HG03045 (cell line): ENCODE results near the gene ZGRF1.
"Not testable (repeated sequence)": the region's sequence is repeated elsewhere in the genome, so short reads cannot be mapped to it uniquely, and the experiment has no call there.

Source experiments
- ATAC-seq: cut with Tn5 transposase; IDR thresholded peaks from one replicate; pipeline ENCODE4 v1.9.1; 2021; ENCODE audit warnings: mild to moderate bottlenecking, moderate library complexity; ENCODE audit not compliant: unreplicated experiment

ZGRF1 gene

GRCh38 chr4:112559053-112559452 lies 77.7 kb downstream of the ZGRF1 start:
- ATAC-seq: no peak

- ATAC-seq: no peak
Measured at GRCh38 chr4:112557676-112558411, 78.9 kb downstream of the ZGRF1 start.

- ATAC-seq: not testable (repeated sequence)
Measured at GRCh38 chr4:112554271-112554670, 82.4 kb downstream of the ZGRF1 start.

- no peak for ATAC-seq
Measured at GRCh38 chr4:112552668-112553067, 84.0 kb downstream of the ZGRF1 start.

DNA sequence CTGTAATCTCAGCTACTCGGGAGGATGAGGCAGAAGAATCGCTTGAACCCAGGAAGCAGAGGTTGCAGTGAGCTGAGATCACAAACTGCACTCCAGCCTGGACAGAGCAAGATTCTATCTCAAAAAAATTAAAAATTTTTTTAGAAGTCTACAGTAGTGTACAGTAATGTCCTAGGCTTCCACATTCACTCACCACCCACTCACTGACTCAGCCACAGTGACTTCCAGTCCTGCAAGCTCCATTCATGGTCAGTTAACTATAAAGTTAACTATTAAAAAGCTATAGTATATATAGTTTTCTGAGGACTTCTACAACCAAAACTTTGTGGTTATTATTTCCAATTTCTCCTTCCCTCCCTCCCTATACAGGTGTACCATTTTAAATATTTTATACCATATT lies 86.0 kb downstream of the ZGRF1 start:
- ATAC-seq: no peak

- no peak for ATAC-seq
Measured at GRCh38 chr4:112546476-112546875, 90.2 kb downstream of the ZGRF1 start.

GRCh38 chr4:112545346-112545745 lies 91.4 kb downstream of the ZGRF1 start:
- no peak for ATAC-seq

DNA sequence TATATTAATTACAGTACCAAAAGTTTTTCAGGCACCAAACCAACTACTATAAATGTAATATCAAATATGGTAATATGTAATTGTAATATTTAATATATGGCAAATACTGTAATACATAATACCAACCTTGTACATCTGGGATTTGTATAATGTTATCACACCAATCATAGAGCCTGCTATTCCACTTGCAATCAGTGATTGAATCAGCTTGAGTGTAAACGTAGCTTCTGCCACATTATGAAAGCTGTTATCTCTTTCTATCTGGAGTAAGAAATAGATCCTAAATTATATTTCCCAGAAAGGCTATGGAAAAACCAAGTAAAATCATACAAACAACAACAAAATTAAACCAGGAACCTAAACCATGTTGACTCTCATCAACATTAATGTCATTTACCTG lies 96.0 kb downstream of the ZGRF1 start:
- ATAC-seq: no peak

GRCh38 chr4:112536123-112536522 lies 100.6 kb downstream of the ZGRF1 start:
- ATAC-seq: no peak

DNA sequence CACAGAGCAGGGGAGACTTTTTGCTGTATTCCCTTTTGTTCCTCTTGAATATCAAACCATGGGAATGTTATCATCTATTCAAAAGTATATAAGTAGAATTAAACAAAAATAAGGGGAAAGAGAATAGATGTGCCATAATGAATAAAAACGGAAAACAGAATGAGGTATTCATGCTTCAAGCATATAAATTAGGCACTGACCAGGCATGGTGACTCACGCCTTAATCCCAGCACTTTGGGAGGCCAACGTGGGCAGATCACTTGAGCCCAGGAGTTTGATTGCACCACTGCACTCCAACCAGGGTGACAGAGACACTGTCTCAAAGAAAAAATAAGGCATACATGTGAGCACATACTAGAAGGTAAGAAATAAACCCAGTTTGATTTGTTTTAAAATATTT lies 104.4 kb downstream of the ZGRF1 start:
- no peak for ATAC-seq

DNA sequence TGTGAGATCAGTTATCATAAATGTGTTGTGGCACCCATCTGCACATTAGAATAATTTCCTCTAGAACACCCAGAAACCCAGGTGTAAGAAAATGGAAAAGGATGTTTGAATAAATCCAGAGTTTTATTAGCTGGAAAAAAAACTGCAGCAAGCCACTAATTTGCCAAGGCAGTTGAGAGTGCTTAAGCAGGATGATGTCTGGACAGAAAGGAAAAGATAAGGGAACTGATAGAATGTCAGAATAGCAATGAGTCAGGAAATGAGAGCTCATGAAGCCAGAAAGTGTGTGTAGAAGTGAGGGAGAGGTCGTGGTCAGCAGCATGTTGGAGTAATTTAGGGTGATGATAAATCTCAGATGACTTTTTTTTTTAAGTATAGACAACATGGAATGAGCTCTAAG lies 105.6 kb downstream of the ZGRF1 start:
- no peak for ATAC-seq

DNA sequence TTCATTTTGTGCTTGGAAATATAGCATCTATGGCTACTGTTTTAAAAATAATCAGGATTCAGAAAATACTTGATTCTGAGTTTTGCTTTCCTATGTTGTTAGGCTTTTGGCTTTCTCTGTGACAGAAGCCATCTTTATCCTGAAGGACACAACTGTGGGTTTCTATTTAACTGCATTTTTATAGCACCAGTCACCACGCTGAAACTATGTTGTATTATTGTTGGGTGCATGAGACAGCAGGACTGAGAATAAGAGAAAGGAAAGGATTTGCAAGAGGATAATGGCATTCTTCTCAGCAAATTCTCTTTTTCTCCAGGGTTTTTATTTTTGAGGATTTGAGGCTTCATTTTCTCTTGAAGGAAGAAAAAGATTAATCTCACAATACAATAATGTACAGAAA lies 110.6 kb downstream of the ZGRF1 start:
- ATAC-seq: no peak

DNA sequence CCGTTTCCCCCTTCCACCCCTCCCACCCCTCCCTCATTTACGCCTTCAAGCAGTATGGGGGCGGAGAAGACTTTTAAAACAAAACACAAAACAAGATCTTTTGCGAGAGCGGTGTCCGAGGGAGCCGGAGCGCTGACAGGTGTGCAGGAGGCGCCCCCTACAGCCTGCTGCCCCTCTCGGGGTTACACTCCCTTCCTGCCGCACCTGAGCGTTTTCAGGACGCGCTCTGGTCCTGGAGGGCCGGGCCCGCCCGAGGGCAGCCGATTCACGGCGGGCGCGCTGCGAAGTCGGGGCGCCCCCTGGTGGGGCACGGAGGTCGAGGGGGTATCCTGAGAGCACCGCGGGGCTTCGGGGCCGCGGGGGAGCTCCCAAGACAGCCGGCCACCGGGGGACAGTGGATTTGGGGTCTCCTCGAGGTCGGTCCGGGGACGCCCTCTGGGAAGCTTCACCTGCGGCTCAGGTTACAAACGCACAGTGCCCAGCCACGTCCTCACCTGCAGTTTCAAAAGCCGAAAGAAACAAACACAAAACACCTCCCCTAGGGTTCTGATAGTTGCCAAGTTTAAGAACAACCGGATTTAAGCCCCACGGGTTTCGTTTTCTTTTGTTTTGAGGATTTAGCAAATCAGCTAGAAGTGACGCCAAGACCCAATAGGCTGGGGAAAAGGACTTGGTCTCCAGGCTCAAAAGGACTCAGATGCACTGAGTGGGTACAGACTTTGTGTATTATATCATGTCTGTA lies 112.8 kb downstream of the ZGRF1 start:
- ATAC-seq: peak; percentile 86

GRCh38 chr4:112523008-112523721 lies 113.5 kb downstream of the ZGRF1 start:
- peak; percentile 59 for ATAC-seq

DNA sequence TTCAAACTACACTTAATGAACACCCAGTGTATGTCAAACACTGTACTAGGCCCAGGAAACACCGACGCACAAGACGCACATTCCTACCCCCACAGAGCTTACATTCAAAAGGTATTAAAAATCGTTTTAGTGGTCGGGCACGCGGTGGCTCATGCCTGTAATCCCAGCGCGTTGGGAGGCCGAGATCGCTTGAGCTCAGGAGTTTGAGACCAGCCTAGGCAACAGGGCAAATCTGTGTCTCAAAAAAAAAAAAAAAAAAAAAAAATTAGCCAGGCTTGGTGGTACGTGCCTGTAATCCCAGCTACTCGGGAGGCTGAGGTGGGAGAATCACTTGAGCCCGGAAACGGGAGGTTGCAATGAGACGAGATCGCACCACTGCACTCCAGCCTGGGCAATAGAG lies 114.3 kb downstream of the ZGRF1 start:
- not testable (repeated sequence) for ATAC-seq

DNA sequence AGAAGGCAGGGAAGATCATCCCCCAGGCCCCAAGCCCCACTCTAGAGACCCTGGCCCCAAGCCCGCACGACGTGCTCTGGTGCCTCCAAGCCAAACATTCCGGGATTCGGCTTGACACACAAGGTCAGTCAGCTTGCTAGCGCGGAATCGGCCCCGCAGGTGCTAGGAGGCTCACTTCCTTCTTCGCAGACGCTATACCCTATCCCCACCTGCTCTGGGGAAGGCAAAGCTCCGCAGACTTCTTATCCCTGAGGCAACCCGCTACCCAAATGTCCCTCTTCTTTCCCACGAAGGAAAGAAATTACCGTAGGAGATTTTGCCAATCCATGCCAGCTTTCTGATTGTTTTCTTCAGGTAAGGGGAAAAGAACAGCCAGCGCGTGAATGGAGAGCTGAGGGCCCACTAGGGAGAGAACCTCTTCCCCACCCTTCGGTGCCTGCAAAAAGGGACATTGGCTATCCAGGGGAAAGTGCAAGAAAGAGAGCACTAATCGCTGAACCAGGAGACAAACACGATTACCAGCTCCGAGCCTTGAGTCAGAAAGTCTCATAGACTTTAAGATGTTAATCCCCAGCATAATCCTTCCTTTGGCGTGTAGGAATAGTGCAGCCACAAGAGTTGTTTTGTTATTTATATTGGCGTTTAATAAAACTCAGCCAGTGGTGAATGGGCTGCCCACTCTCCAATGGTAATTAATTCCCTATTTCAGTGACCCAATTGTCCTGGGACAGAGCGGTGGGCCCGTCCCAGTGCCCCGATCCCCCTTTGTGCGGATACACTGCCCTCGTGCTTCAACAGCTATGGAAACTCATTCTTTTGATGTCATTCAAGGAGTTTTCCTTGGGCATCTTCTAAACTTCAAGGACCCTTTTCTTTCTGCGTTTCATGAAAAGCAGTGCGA lies 115.3 kb downstream of the ZGRF1 start:
- no peak for ATAC-seq

GRCh38 chr4:112520598-112521122 lies 116.0 kb downstream of the ZGRF1 start:
- no peak for ATAC-seq

GRCh38 chr4:112519689-112520597 lies 116.8 kb downstream of the ZGRF1 start:
- no peak for ATAC-seq

GRCh38 chr4:112518675-112519074 lies 118.0 kb downstream of the ZGRF1 start:
- ATAC-seq: no peak
